Measurements from ENCODE around the gene CROCC2. TPM values are rescaled to one million over a fixed set of nuclear protein-coding genes. Genes with fewer than 3 reads are reported as not detected.

Gene CROCC2
- total and polyA plus RNA-seq, 5 donors from 2014 or later = not detected

GRCh38 chr2:240951045-240951594 lies 45.0 kb downstream of the CROCC2 start:
- Histone ChIP-seq H3K4me1 (ENCODE audit: control insufficient read depth, insufficient read depth, low read length, poor library complexity, severe bottlenecking) (no peaks in the 10 kb centered on the region), H3K9me3 (ENCODE audit: control insufficient read depth in 2 of 2, low read length in 2 of 2) (no peaks in the 10 kb centered on the region), H3K27me3 (ENCODE audit: control insufficient read depth, insufficient read depth, low read length) (peaks cover 4% of the 10 kb centered on the region), H3K36me3 (ENCODE audit: control insufficient read depth, insufficient read depth, low read length) (no peaks in the 10 kb centered on the region), H3K27ac (ENCODE audit: insufficient read depth, low read length, poor library complexity, severe bottlenecking) (no peak overlapping the region), H3K4me3 (ENCODE audit: low read depth, low read length) (no peak overlapping the region)
- no peak for DNase-seq
- Mint-ChIP-seq H3K36me3 (no peaks in the 10 kb centered on the region), H3K27ac (no peak overlapping the region), H3K27me3 (peaks cover 7% of the 10 kb centered on the region), H3K4me3 (no peak overlapping the region), H3K4me1 (peaks cover 0 to 3% (median 0%) of the 10 kb centered on the region in 4 donors), H3K9me3 (no peaks in the 10 kb centered on the region)
- ATAC-seq (ENCODE audit: low read depth in 2 of 2) = no peak

GRCh38 chr2:240952496-240953246 lies 46.5 kb downstream of the CROCC2 start:
- Mint-ChIP-seq H3K36me3 (no peaks in the 10 kb centered on the region), H3K9me3 (no peaks in the 10 kb centered on the region), H3K27me3 (peaks cover 7% of the 10 kb centered on the region), H3K4me1 (peaks cover 0 to 3% (median 0%) of the 10 kb centered on the region in 4 donors), H3K4me3 (no peak overlapping the region), H3K27ac (no peak overlapping the region)
- H3K4me1 ChIP-seq (ENCODE audit: control insufficient read depth, insufficient read depth, low read length, poor library complexity, severe bottlenecking) = no peaks in the 10 kb centered on the region
- peaks cover 4% of the 10 kb centered on the region for H3K27me3 ChIP-seq (ENCODE audit: control insufficient read depth, insufficient read depth, low read length)
- H3K9me3 ChIP-seq (ENCODE audit: control insufficient read depth in 2 of 2, low read length in 2 of 2) = no peaks in the 10 kb centered on the region
- DNase-seq = no peak
- H3K4me3 ChIP-seq (ENCODE audit: low read depth, low read length) = no peak overlapping the region
- H3K36me3 ChIP-seq (ENCODE audit: control insufficient read depth, insufficient read depth, low read length) = no peaks in the 10 kb centered on the region
- no peak for ATAC-seq (ENCODE audit: low read depth in 2 of 2)
- no peak overlapping the region for H3K27ac ChIP-seq (ENCODE audit: insufficient read depth, low read length, poor library complexity, severe bottlenecking)

DNA sequence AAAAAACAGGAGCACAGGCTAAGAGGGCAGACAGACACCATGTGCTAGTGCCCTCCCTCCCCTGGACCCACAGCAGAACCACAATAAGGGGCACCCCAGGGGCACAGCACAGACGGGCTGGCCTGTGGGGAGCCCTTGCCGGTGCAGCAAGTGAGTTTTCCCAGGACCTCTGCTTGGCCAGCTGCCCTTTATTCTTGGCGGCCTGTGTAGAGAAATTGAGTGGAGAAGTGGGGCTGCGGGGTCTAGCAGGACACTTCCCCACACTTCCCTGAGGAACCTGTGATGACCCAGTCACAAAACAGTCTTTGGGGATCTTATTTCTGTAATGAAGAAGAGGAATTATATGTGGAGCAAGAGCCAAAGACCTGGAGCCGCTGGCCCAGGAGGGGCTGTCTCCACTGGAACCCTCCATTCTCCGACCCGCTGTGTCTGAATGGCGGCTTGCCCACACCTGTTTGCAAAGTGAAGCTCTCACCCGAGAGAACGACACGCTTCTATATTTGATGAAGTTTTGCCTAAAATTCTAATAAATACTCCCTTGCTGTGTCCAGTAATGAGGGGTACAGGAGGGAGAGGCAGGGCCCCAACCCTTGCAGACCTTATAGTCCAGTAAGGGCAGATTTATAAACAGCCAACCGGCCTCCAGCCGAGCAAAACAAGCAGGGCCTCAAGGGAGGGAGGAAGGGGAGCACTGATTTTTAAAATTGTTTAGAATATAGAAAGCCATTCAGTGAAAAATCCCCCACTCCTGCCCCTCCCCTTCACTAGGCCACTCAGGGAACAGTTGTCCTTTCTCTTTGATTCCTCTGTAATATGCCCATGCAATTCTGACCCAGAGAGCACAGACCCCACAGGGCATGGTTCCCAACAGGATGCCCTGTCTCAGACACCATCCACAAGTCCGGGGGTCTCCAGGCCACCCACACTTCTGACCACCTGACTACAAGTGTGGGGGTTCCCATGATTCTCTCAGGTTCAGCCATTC lies 47.6 kb downstream of the CROCC2 start:
- no peaks in the 10 kb centered on the region for H3K36me3 ChIP-seq (ENCODE audit: control insufficient read depth, insufficient read depth, low read length)
- no peak for ATAC-seq (ENCODE audit: low read depth in 2 of 2)
- H3K27ac Mint-ChIP-seq = no peak overlapping the region

DNA sequence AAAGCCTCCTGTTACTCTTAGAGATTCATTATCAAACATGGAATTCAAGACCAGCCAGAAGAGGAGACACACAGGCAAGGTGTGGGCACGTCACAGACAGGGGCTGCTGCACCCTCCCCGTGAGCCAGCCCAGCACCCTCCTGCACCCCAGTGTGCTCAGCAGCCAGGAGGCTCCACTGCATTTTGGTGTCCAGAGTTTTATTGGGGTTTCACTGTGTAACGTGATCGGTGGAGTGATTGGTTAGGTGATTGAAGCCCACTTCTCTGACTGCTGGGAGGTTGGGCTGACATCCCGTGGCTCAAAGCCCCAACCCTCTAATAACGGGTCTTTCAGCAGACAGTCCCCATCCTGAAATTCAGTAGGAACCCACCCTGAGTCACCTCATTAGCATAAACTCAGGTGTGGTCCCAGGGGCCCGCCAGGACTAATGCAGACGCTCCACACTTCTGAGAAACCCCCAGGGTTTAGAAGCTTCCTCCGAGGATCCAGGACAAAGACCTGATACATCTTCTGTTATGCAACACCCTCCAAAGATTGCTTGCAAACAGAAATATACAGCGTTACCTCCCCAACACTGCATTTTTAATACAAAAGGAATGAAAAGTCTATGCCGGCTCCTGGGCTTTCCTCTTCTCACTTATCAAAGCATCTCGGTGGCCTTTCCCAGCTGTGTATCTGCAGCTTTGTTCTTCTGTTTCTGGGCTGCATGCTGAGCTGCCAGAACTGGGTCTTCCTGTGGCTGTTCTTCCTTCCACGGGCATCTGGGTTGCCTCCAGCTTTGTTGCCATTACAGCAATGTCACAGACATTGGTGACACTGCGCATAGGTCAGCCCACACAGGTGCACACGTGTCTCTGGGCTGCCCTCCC lies 48.5 kb downstream of the CROCC2 start:
- Mint-ChIP-seq H3K4me1 (peaks cover 0 to 3% (median 0%) of the 10 kb centered on the region in 4 donors), H3K27me3 (peaks cover 7% of the 10 kb centered on the region), H3K36me3 (no peaks in the 10 kb centered on the region), H3K27ac (no peak overlapping the region), H3K9me3 (no peaks in the 10 kb centered on the region), H3K4me3 (no peak overlapping the region)
- Histone ChIP-seq H3K9me3 (ENCODE audit: control insufficient read depth in 2 of 2, low read length in 2 of 2) (no peaks in the 10 kb centered on the region), H3K4me1 (ENCODE audit: control insufficient read depth, insufficient read depth, low read length, poor library complexity, severe bottlenecking) (no peaks in the 10 kb centered on the region), H3K27me3 (ENCODE audit: control insufficient read depth, insufficient read depth, low read length) (peaks cover 4% of the 10 kb centered on the region), H3K36me3 (ENCODE audit: control insufficient read depth, insufficient read depth, low read length) (no peaks in the 10 kb centered on the region), H3K4me3 (ENCODE audit: low read depth, low read length) (no peak overlapping the region), H3K27ac (ENCODE audit: insufficient read depth, low read length, poor library complexity, severe bottlenecking) (no peak overlapping the region)
- no peak for ATAC-seq (ENCODE audit: low read depth in 2 of 2)
- no peak for DNase-seq

More for the DNA sequence above, 47.6 kb downstream of the CROCC2 start:
- DNase-seq = no peak
- Histone ChIP-seq H3K27me3 (ENCODE audit: control insufficient read depth, insufficient read depth, low read length) (peaks cover 4% of the 10 kb centered on the region), H3K27ac (ENCODE audit: insufficient read depth, low read length, poor library complexity, severe bottlenecking) (no peak overlapping the region), H3K4me3 (ENCODE audit: low read depth, low read length) (no peak overlapping the region), H3K9me3 (ENCODE audit: control insufficient read depth in 2 of 2, low read length in 2 of 2) (no peaks in the 10 kb centered on the region), H3K4me1 (ENCODE audit: control insufficient read depth, insufficient read depth, low read length, poor library complexity, severe bottlenecking) (no peaks in the 10 kb centered on the region)
- Mint-ChIP-seq H3K9me3 (no peaks in the 10 kb centered on the region), H3K4me3 (no peak overlapping the region), H3K27me3 (peaks cover 7% of the 10 kb centered on the region), H3K4me1 (peaks cover 0 to 3% (median 0%) of the 10 kb centered on the region in 4 donors), H3K36me3 (no peaks in the 10 kb centered on the region)

DNA sequence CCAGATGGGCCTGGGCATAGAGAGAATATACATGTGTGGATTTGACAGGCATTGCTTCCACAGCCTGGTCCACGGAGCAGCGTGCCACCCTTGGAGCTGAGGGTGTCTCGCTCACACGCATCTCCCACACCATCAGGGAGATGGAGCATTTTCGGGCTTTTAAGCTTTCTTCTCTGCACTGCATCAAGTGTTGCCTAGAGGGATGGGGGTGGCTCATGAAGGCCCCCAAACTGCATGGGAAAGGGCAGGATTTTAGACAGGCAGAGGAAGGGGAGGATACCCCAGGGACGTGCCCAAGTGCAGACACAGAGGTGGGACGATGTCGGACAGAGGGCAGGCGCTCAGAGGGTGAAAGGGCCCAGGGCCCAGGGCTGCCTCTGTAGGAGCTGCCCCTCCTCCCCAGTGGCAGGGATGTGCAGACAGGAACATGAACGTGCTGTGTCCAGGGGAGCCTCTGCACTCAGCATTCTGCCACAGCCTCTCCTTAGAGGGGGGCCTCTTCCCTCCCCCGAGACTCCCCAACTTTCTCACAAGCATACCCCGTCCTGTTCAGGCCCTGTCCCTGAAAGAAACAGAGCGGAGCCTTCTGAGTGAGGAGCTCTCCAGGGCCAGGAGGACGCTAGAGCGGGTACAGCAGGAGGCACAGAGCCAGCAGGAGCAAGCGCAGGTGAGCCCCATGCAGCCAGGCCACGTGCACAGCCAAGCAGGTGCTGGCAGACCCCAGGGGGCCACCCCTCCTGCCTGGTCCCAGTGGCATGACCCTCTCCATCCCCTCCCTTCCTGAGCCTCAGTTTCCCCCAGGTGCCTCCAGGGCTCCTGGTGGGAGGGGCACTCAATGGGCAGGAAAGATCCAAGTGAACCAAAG lies 49.4 kb downstream of the CROCC2 start:
- H3K27me3 Mint-ChIP-seq = peaks cover 7% of the 10 kb centered on the region
- no peaks in the 10 kb centered on the region for H3K9me3 Mint-ChIP-seq
- ATAC-seq (ENCODE audit: low read depth in 2 of 2) (no peak), DNase-seq (no peak)
- Histone ChIP-seq H3K9me3 (ENCODE audit: control insufficient read depth in 2 of 2, low read length in 2 of 2) (no peaks in the 10 kb centered on the region), H3K4me3 (ENCODE audit: low read depth, low read length) (no peak overlapping the region), H3K27ac (ENCODE audit: insufficient read depth, low read length, poor library complexity, severe bottlenecking) (no peak overlapping the region), H3K36me3 (ENCODE audit: control insufficient read depth, insufficient read depth, low read length) (no peaks in the 10 kb centered on the region), H3K27me3 (ENCODE audit: control insufficient read depth, insufficient read depth, low read length) (peaks cover 4% of the 10 kb centered on the region), H3K4me1 (ENCODE audit: control insufficient read depth, insufficient read depth, low read length, poor library complexity, severe bottlenecking) (no peaks in the 10 kb centered on the region)
- H3K27ac Mint-ChIP-seq = no peak overlapping the region
- H3K4me3 Mint-ChIP-seq = no peak overlapping the region
- H3K36me3 Mint-ChIP-seq = no peaks in the 10 kb centered on the region
- H3K4me1 Mint-ChIP-seq = peaks cover 0 to 3% (median 0%) of the 10 kb centered on the region in 4 donors

DNA sequence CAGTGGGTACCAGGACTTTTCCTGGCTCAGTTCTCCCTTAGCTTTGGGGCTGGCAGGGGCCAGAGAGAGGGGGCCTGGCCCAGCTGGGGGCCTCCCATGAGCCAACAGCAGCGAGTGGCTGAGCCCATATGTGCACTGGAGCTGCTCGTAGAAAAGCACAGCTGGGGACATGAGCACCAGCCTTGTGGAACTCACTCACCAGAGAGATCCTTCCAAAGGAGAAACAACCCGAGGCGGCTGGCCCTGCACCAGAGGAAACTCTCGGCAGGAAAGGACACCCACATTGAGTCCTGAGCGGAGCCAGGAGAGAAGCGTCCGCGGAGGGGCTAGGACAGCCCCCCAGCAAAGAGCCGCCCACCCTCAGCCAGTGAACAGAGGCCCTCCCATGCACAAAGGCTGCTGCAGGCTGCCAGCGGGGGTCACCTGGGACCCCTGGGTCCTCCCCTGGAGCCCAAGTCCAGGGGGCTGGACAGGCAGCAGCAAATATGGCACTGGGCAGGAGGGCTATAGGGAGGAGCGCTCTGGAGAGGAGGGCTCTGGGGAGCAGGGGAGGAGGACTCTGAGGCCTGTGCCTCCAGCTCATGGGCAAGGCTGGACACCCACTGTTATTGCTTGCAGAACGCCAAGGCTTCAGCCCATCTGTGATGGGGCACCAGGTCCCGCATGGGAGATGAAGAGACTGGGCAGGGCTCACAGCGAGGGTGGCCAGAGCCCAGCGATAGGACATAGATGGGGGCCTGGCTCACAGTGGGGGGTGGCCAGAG lies 50.2 kb downstream of the CROCC2 start:
- Mint-ChIP-seq H3K4me1 (peaks cover 0 to 3% (median 0%) of the 10 kb centered on the region in 4 donors), H3K9me3 (no peaks in the 10 kb centered on the region), H3K36me3 (no peaks in the 10 kb centered on the region), H3K27ac (no peak overlapping the region), H3K4me3 (no peak overlapping the region), H3K27me3 (peaks cover 7% of the 10 kb centered on the region)
- Histone ChIP-seq H3K27me3 (ENCODE audit: control insufficient read depth, insufficient read depth, low read length) (peaks cover 2% of the 10 kb centered on the region), H3K9me3 (ENCODE audit: control insufficient read depth in 2 of 2, low read length in 2 of 2) (no peaks in the 10 kb centered on the region), H3K27ac (ENCODE audit: insufficient read depth, low read length, poor library complexity, severe bottlenecking) (no peak overlapping the region), H3K4me1 (ENCODE audit: control insufficient read depth, insufficient read depth, low read length, poor library complexity, severe bottlenecking) (no peaks in the 10 kb centered on the region), H3K4me3 (ENCODE audit: low read depth, low read length) (no peak overlapping the region), H3K36me3 (ENCODE audit: control insufficient read depth, insufficient read depth, low read length) (no peaks in the 10 kb centered on the region)
- no peak for ATAC-seq (ENCODE audit: low read depth in 2 of 2)
- DNase-seq = no peak
